Neural cell (in vitro differentiated cells): ENCODE data around the gene RAD9A.

Source experiments
- CTCF ChIP-seq: fragments of 450-650 bp; IDR thresholded peaks from 2 replicates; pipeline ENCODE4 v1.5.1; 2014; ENCODE audit warnings: antibody characterized with exemption, mild to moderate bottlenecking, moderate library complexity; ENCODE audit not compliant: poor library complexity, severe bottlenecking
- EZH2 ChIP-seq: fragments of 200-600, 300-800 bp; shearing (Covaris generic), sonication (generic); IDR thresholded peaks from 2 replicates; pipeline ENCODE4 v1.6.1; 2014; ENCODE audit warnings: antibody characterized with exemption, low read length, borderline replicate concordance, mild to moderate bottlenecking; ENCODE audit not compliant: insufficient read depth, poor library complexity, severe bottlenecking
- MXI1 ChIP-seq: fragments of 450-650 bp; conservative IDR thresholded peaks from 2 replicates; pipeline ENCODE4 v1.6.1; 2014; ENCODE audit warnings: antibody characterized with exemption, mild to moderate bottlenecking; ENCODE audit not compliant: poor library complexity, severe bottlenecking
- POLR2AphosphoS5 ChIP-seq: IDR thresholded peaks from 2 replicates; pipeline ENCODE4 v1.6.1; 2012

GRCh38 chr11:67372321-67372992 is 19.3 kb upstream of the RAD9A start:
- TF ChIP-seq POLR2AphosphoS5 (no peak), EZH2 (no peak), CTCF (no peak), MXI1 (no peak)
